ENCODE results near the gene PCSK9. TPM values are rescaled to one million over a fixed set of nuclear protein-coding genes. Genes with fewer than 3 reads are reported as not detected.

The PCSK9 gene
- total and polyA plus RNA-seq, 2 of the 4 experiments (the other 2 are of a cell fraction), result under 0.01 to 0.17 TPM

GRCh38 chr1:55062801-55063576 is 23.6 kb downstream of the PCSK9 start:
- intact Hi-C loops (cut with micrococcal nuclease), result no loop called here
- H4K5ac ChIP-seq (ENCODE audit: low read depth, low read length), result no peak overlapping the region
- POLR2A ChIA-PET (ENCODE audit: unreplicated experiment), result no interaction called here

More at GRCh38 chr1:55062801-55063576, 23.6 kb downstream of the PCSK9 start:
- CTCF ChIA-PET, result no interaction called here
- in situ Hi-C loops (cut with MboI; ENCODE audit: low sequenced_read_pairs) (no loop called here), dilution Hi-C loops (cut with HindIII; ENCODE audit: low sequenced_read_pairs, unreplicated experiment) (no loop called here)
- Histone ChIP-seq H3K36me3 (ENCODE audit: control insufficient read depth, insufficient read depth, low read length) (peaks cover 13% of the 10 kb centered on the region), H3K23ac (ENCODE audit: low read depth, low read length) (no peak overlapping the region), H3K14ac (replicated peaks; ENCODE audit: low read depth, low read length) (no peak overlapping the region), H3K4ac (ENCODE audit: low read depth, low read length) (no peak overlapping the region), H3K27me3 (ENCODE audit: control insufficient read depth, insufficient read depth, low read length) (peaks cover 17% of the 10 kb centered on the region), H3K56ac (ENCODE audit: extremely low read depth, insufficient read depth, low read length) (no peak overlapping the region), H3K79me1 (ENCODE audit: low read depth in 1 of 2, low read length in 2 of 2) (no peaks in the 10 kb centered on the region), H3K18ac (ENCODE audit: low read depth, low read length) (no peak overlapping the region), H3K27ac (ENCODE audit: insufficient read depth, low read length) (no peak overlapping the region), H3K9me1 (ENCODE audit: insufficient read depth, low read length) (peaks cover 25% of the 10 kb centered on the region), H3K9ac (ENCODE audit: low read depth, low read length) (no peak overlapping the region), H3K4me3 (ENCODE audit: insufficient read depth, low read depth, low read length) (no peak overlapping the region), H2BK120ac (ENCODE audit: low read depth, low read length) (no peak overlapping the region), H2AK5ac (ENCODE audit: low read depth, low read length) (no peak overlapping the region), H4K8ac (ENCODE audit: low read depth in 2 of 2, low read length in 2 of 2) (no peak overlapping the region), H4K91ac (ENCODE audit: insufficient read depth, low read depth, low read length) (no peak overlapping the region), H2BK20ac (ENCODE audit: low read depth, low read length) (no peak overlapping the region), H3K4me2 (ENCODE audit: low read depth, low read length) (no peak overlapping the region), H2BK15ac (ENCODE audit: low read depth, low read length) (no peak overlapping the region), H2AK9ac (replicated peaks; ENCODE audit: low read depth, low read length, poor library complexity) (no peak overlapping the region), H3K4me1 (ENCODE audit: control insufficient read depth, insufficient read depth, low read length) (peaks cover 6% of the 10 kb centered on the region), H2AFZ (replicated peaks; ENCODE audit: low read length, poor library complexity) (no peak overlapping the region), H2BK5ac (ENCODE audit: low read depth, low read length, poor library complexity, severe bottlenecking) (no peak overlapping the region), H3K9me3 (ENCODE audit: control insufficient read depth, insufficient read depth, low read length) (no peaks in the 10 kb centered on the region), H4K20me1 (ENCODE audit: insufficient read depth, low read length) (peaks cover 18% of the 10 kb centered on the region)
- ATAC-seq (ENCODE audit: low read depth) (no peak), DNase-seq (no peak)
- TF ChIP-seq BHLHE40 (IDR thresholded peaks at IDR 0.05; ENCODE audit: low read depth, low read length) (no peak), CEBPB (IDR thresholded peaks at IDR 0.05; ENCODE audit: low read depth, low read length) (no peak), MAFK (IDR thresholded peaks at IDR 0.05; ENCODE audit: low read depth, low read length) (no peak), SMC3 (IDR thresholded peaks at IDR 0.05; ENCODE audit: low read depth, low read length) (no peak), RFX5 (IDR thresholded peaks at IDR 0.05; ENCODE audit: low read depth, low read length) (no peak), POLR2A (IDR thresholded peaks at IDR 0.05; ENCODE audit: low read depth, low read length) (no peak), CTCF (conservative IDR thresholded peaks at IDR 0.05; ENCODE audit: low read depth, low read length) (no peak)
- no TSS peak for BruUV-seq (replicated peaks)
- WGBS, 2 experiments (ENCODE audit: extremely low coverage in 2 of 2, insufficient read length in 1 of 2), result 88% methylated on average over 11 of the region's 29 CpGs; no CpG with 5 or more reads in 1 of the 2 experiments

All from IMR-90 (cell line).